ENCODE data around the gene EXOC3L1. TPM values are rescaled to one million over a fixed set of nuclear protein-coding genes. Genes with fewer than 3 reads are reported as not detected.
A peak's percentile ranks its signal among the peaks of the same experiment; 100 is the strongest.

Gene EXOC3L1
- total and polyA plus RNA-seq, 2 of the 13 experiments (the other 11 are each of a cell fraction or from before 2014, with no cell fraction given) = 0.12 TPM; not detected in 1

- TF ChIP-seq THAP7 (CRISPR knock-in tag; IDR thresholded peaks at IDR 0.05) (no peak), ZNF652 (CRISPR knock-in tag; IDR thresholded peaks at IDR 0.05; ENCODE audit: borderline replicate concordance, low read depth) (no peak), ERF (CRISPR knock-in tag; IDR thresholded peaks at IDR 0.05) (peak; percentile 34; the same call in 1 of the 2 replicates), PLSCR1 (CRISPR knock-in tag; IDR thresholded peaks at IDR 0.05; ENCODE audit: borderline replicate concordance) (no peak), MXD4 (CRISPR knock-in tag; IDR thresholded peaks at IDR 0.05) (peak; percentile 67; the same call in 1 of the 2 replicates), CC2D1A (CRISPR knock-in tag; IDR thresholded peaks at IDR 0.05) (no peak), NR2C2 (CRISPR knock-in tag; IDR thresholded peaks at IDR 0.05; ENCODE audit: borderline replicate concordance) (no peak; the same call in 1 of the 2 replicates), TAF15 (IDR thresholded peaks at IDR 0.05; ENCODE audit: low read depth, low read length, poor library complexity, severe bottlenecking) (peak; percentile 46), ZNF616 (CRISPR knock-in tag; IDR thresholded peaks at IDR 0.05; ENCODE audit: low read depth) (no peak), ZNF768 (CRISPR knock-in tag; IDR thresholded peaks at IDR 0.05) (peak; percentile 83), ZBTB7A (CRISPR knock-in tag; IDR thresholded peaks at IDR 0.05) (no peak), TRIM24 (CRISPR knock-in tag; IDR thresholded peaks at IDR 0.05) (no peak), ZBTB37 (CRISPR knock-in tag; IDR thresholded peaks at IDR 0.05) (no peak), KAT2B (IDR thresholded peaks at IDR 0.05; ENCODE audit: borderline replicate concordance, low read depth, low read length) (no peak), ZNF766 (CRISPR knock-in tag; IDR thresholded peaks at IDR 0.05; ENCODE audit: borderline replicate concordance) (peak; percentile 53; the same call in 1 of the 2 replicates), NFKBIZ (CRISPR knock-in tag; IDR thresholded peaks at IDR 0.05) (no peak), CBX2 (IDR thresholded peaks at IDR 0.05; ENCODE audit: low read depth, low read length) (no peak), CBX2 (CRISPR knock-in tag; IDR thresholded peaks at IDR 0.05; ENCODE audit: low read depth) (no peak), KAT8 (CRISPR knock-in tag; IDR thresholded peaks at IDR 0.05) (peak; percentile 49; the same call in 1 of the 2 replicates), RFXAP (CRISPR knock-in tag; IDR thresholded peaks at IDR 0.05; ENCODE audit: borderline replicate concordance) (peak; percentile 82; the same call in 1 of the 2 replicates), ATAD3A (CRISPR knock-in tag; IDR thresholded peaks at IDR 0.05) (no peak), ZNF780A (CRISPR knock-in tag; IDR thresholded peaks at IDR 0.05) (no peak)
- TF ChIP-seq, protein P1, sequence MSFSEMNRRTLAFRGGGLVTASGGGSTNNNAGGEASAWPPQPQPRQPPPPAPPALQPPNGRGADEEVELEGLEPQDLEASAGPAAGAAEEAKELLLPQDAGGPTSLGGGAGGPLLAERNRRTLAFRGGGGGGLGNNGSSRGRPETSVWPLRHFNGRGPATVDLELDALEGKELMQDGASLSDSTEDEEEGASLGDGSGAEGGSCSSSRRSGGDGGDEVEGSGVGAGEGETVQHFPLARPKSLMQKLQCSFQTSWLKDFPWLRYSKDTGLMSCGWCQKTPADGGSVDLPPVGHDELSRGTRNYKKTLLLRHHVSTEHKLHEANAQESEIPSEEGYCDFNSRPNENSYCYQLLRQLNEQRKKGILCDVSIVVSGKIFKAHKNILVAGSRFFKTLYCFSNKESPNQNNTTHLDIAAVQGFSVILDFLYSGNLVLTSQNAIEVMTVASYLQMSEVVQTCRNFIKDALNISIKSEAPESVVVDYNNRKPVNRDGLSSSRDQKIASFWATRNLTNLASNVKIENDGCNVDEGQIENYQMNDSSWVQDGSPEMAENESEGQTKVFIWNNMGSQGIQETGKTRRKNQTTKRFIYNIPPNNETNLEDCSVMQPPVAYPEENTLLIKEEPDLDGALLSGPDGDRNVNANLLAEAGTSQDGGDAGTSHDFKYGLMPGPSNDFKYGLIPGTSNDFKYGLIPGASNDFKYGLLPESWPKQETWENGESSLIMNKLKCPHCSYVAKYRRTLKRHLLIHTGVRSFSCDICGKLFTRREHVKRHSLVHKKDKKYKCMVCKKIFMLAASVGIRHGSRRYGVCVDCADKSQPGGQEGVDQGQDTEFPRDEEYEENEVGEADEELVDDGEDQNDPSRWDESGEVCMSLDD (CRISPR knock-in tag; IDR thresholded peaks at IDR 0.05; ENCODE audit: borderline replicate concordance) = no peak
- TF ChIP-seq, protein P2, sequence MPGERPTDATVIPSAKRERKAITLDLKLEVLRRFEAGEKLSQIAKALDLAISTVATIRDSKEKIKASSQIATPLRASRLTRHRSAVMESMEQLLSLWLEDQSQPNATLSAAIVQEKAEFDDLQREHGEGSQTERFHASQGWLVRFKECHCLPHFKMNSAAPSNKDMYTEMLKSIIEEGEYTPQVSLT (CRISPR knock-in tag; IDR thresholded peaks at IDR 0.05; ENCODE audit: borderline replicate concordance, low read depth) = no peak; the same call in 1 of the 2 replicates
Measured at GRCh38 chr16:67155295-67156142, 34.4 kb downstream of the EXOC3L1 start (continued).

Data from HepG2 (cell line).